ENCODE measurements around the gene ITSN2.
"Not testable (repeated sequence)": the region's sequence is repeated elsewhere in the genome, so short reads cannot be mapped to it uniquely, and the experiment has no call there.

The ITSN2 gene

GRCh38 chr2:24360050-24360962 lies at the start of gene ITSN2:
ITSN2 (minus strand) TSS chr2:24360536; CDS start chr2:24328082, 32,454 bp downstream.
- peak; percentile 89 for DNase-seq (ENCODE audit: low spot score)

- no peak for DNase-seq (ENCODE audit: low spot score)
Observed at GRCh38 chr2:24409171-24409570, 48.8 kb upstream of the ITSN2 start.

- DNase-seq (ENCODE audit: low spot score) = not testable (repeated sequence)
Observed at GRCh38 chr2:24408704-24409103, 48.4 kb upstream of the ITSN2 start.

- no peak for DNase-seq (ENCODE audit: low spot score)
Observed at GRCh38 chr2:24404491-24404921, 44.2 kb upstream of the ITSN2 start.

GRCh38 chr2:24403832-24404212 lies 43.5 kb upstream of the ITSN2 start:
- no peak for DNase-seq (ENCODE audit: low spot score)

- no peak for DNase-seq (ENCODE audit: low spot score)
Observed at GRCh38 chr2:24403168-24403831, 43.0 kb upstream of the ITSN2 start.

- no peak for DNase-seq (ENCODE audit: low spot score)
Observed at GRCh38 chr2:24402242-24403097, 42.1 kb upstream of the ITSN2 start.

- DNase-seq (ENCODE audit: low spot score) = no peak
Observed at GRCh38 chr2:24400207-24400907, 40.0 kb upstream of the ITSN2 start.

GRCh38 chr2:24399434-24400206 lies 39.3 kb upstream of the ITSN2 start:
- no peak for DNase-seq (ENCODE audit: low spot score)

GRCh38 chr2:24394998-24395397 lies 34.7 kb upstream of the ITSN2 start:
- no peak for DNase-seq (ENCODE audit: low spot score)

GRCh38 chr2:24392542-24393059 lies 32.3 kb upstream of the ITSN2 start:
- no peak for DNase-seq (ENCODE audit: low spot score)

- DNase-seq (ENCODE audit: low spot score) = no peak
Observed at GRCh38 chr2:24385366-24385765, 25.0 kb upstream of the ITSN2 start.

GRCh38 chr2:24382363-24383073 lies 22.2 kb upstream of the ITSN2 start:
- peak; percentile 89 for DNase-seq (ENCODE audit: low spot score)

GRCh38 chr2:24380820-24381219 lies 20.5 kb upstream of the ITSN2 start:
- no peak for DNase-seq (ENCODE audit: low spot score)

- no peak for DNase-seq (ENCODE audit: low spot score)
Observed at GRCh38 chr2:24375349-24376087, 15.2 kb upstream of the ITSN2 start.

- no peak for DNase-seq (ENCODE audit: low spot score)
Observed at GRCh38 chr2:24374301-24374700, 14.0 kb upstream of the ITSN2 start.

GRCh38 chr2:24372033-24372432 lies 11.7 kb upstream of the ITSN2 start:
- no peak for DNase-seq (ENCODE audit: low spot score)

- DNase-seq (ENCODE audit: low spot score) = no peak
Observed at GRCh38 chr2:24365826-24366225, 5.5 kb upstream of the ITSN2 start.

- DNase-seq (ENCODE audit: low spot score) = peak; percentile 92
Observed at GRCh38 chr2:24365051-24365450, 4.7 kb upstream of the ITSN2 start.

All from kidney tubule cell (primary cell).